A549 (cell line): Measurements from ENCODE around the gene ARHGAP25.

Experiments used
- ELK1 ChIP-seq: fragments of 150-350 bp; IDR thresholded peaks from 2 replicates; pipeline ENCODE4 v1.6.1; 2014; ENCODE audit warnings: low read depth, mild to moderate bottlenecking, low read length
- GATA3 ChIP-seq: IDR thresholded peaks from 2 replicates; pipeline ENCODE4 v1.6.1; 2012; ENCODE audit warnings: borderline replicate concordance
- HOXB13 ChIP-seq: fragments of 250-450 bp; sonication (Bioruptor Pico); IDR thresholded peaks from 2 replicates; pipeline ENCODE4 v1.5.0; 2020; ENCODE audit warnings: low read depth, mild to moderate bottlenecking, moderate library complexity
- HOXB5 ChIP-seq: fragments of 250-450 bp; sonication (Bioruptor Pico); IDR thresholded peaks from 2 replicates; pipeline ENCODE4 v1.5.0; 2020; ENCODE audit warnings: mild to moderate bottlenecking, moderate library complexity
- MAFK ChIP-seq: fragments of 450-650 bp; IDR thresholded peaks from 2 replicates; pipeline ENCODE4 v1.6.1; 2014; ENCODE audit not compliant: partially characterized antibody
- MAX ChIP-seq: IDR thresholded peaks from 2 replicates; pipeline ENCODE4 v1.6.1; 2012
- POLR2A ChIP-seq: IDR thresholded peaks from 2 replicates; pipeline ENCODE4 v1.6.1; 2012; ENCODE audit warnings: mild to moderate bottlenecking, low read length
- RAD21 ChIP-seq, 2 experiments: fragments of >200 bp in 1 of 2; sonication (Bioruptor Twin) in 1 of 2; formaldehyde crosslinking in 1 of 2; IDR thresholded peaks in 1 of 2; conservative IDR thresholded peaks in 1 of 2; 2 replicates in 1 of 2; 3 replicates in 1 of 2; pipeline ENCODE4 v1.6.1; 2012 to 2018; ENCODE audit warnings: inconsistent platforms in 1 of 2
- RFX5 ChIP-seq: fragments of 450-650 bp; IDR thresholded peaks from 2 replicates; pipeline ENCODE4 v1.7.1; 2014; ENCODE audit warnings: antibody characterized with exemption, mild to moderate bottlenecking, moderate library complexity
- SREBF2 ChIP-seq: fragments of 450-650 bp; IDR thresholded peaks from 2 replicates; pipeline ENCODE4 v1.6.1; 2014; ENCODE audit warnings: mild to moderate bottlenecking, moderate library complexity
- TF ChIP-seq, protein P1 (sequence below): fragments of >200 bp; sonication (Bioruptor Twin); formaldehyde crosslinking; IDR thresholded peaks from 3 replicates; pipeline ENCODE4 v1.5.1; 2016
- TF ChIP-seq, protein P2 (sequence below): IDR thresholded peaks from 2 replicates; pipeline ENCODE4 v1.6.1; 2012; ENCODE audit warnings: low read depth, borderline replicate concordance

- TF ChIP-seq SREBF2 (no peak), RAD21 (conservative IDR thresholded peaks at IDR 0.05 in 1 of 2, IDR thresholded peaks at IDR 0.05 in 1 of 2) (no peak), GATA3 (no peak), HOXB13 (CRISPR knock-in tag) (no peak), MAX (no peak), MAFK (no peak), POLR2A (no peak), ELK1 (no peak), RFX5 (no peak), HOXB5 (no peak)
- TF ChIP-seq, protein P1, sequence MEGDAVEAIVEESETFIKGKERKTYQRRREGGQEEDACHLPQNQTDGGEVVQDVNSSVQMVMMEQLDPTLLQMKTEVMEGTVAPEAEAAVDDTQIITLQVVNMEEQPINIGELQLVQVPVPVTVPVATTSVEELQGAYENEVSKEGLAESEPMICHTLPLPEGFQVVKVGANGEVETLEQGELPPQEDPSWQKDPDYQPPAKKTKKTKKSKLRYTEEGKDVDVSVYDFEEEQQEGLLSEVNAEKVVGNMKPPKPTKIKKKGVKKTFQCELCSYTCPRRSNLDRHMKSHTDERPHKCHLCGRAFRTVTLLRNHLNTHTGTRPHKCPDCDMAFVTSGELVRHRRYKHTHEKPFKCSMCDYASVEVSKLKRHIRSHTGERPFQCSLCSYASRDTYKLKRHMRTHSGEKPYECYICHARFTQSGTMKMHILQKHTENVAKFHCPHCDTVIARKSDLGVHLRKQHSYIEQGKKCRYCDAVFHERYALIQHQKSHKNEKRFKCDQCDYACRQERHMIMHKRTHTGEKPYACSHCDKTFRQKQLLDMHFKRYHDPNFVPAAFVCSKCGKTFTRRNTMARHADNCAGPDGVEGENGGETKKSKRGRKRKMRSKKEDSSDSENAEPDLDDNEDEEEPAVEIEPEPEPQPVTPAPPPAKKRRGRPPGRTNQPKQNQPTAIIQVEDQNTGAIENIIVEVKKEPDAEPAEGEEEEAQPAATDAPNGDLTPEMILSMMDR = no peak
- TF ChIP-seq, protein P2, sequence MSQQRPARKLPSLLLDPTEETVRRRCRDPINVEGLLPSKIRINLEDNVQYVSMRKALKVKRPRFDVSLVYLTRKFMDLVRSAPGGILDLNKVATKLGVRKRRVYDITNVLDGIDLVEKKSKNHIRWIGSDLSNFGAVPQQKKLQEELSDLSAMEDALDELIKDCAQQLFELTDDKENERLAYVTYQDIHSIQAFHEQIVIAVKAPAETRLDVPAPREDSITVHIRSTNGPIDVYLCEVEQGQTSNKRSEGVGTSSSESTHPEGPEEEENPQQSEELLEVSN = no peak
Observed at GRCh38 chr2:68861330-68861729, 126.7 kb downstream of the ARHGAP25 start.
